Skeletal muscle satellite cell (primary cell): ENCODE results near the gene OR13J1.

ENCODE experiments used
- H3K27me3 ChIP-seq: 2 replicates; pipeline ENCODE4 v1.7.0; 2013; ENCODE audit warnings: low read length; ENCODE audit not compliant: control insufficient read depth, insufficient read depth
- H3K36me3 ChIP-seq: 2 replicates; pipeline ENCODE4 v1.7.0; 2013; ENCODE audit warnings: mild to moderate bottlenecking, control low read depth, low read length; ENCODE audit not compliant: insufficient read depth
- H3K4me1 ChIP-seq: 2 replicates; pipeline ENCODE4 v1.7.0; 2013; ENCODE audit warnings: low read length; ENCODE audit not compliant: control insufficient read depth, insufficient read depth
- H3K4me2 ChIP-seq: 2 replicates; pipeline ENCODE4 v1.7.0; 2013; ENCODE audit warnings: mild to moderate bottlenecking, low read length
- H3K4me3 ChIP-seq: 2 replicates; pipeline ENCODE4 v1.7.0; 2013; ENCODE audit warnings: low read length
- H3K9ac ChIP-seq: 2 replicates; pipeline ENCODE4 v1.7.0; 2013; ENCODE audit warnings: mild to moderate bottlenecking, low read depth, low read length, moderate library complexity
- H3K9me3 ChIP-seq: replicated peaks from 2 replicates; pipeline ENCODE4 v1.7.0; 2013; ENCODE audit warnings: mild to moderate bottlenecking, control low read depth, low read length

The OR13J1 gene

GRCh38 chr9:35836595-35836994, 33.6 kb downstream of the OR13J1 start:
- H3K9ac ChIP-seq: no peak overlapping the region
- H3K9me3 ChIP-seq: no peaks in the 10 kb centered on the region
- H3K36me3 ChIP-seq: no peaks in the 10 kb centered on the region
- H3K4me3 ChIP-seq: no peak overlapping the region
- no peak overlapping the region for H3K4me2 ChIP-seq
- peaks cover 9% of the 10 kb centered on the region for H3K4me1 ChIP-seq
- H3K27me3 ChIP-seq: no peaks in the 10 kb centered on the region

- no peak overlapping the region for H3K4me2 ChIP-seq
- H3K9me3 ChIP-seq: no peaks in the 10 kb centered on the region
- H3K4me1 ChIP-seq: peaks cover 9% of the 10 kb centered on the region
- no peaks in the 10 kb centered on the region for H3K36me3 ChIP-seq
- H3K9ac ChIP-seq: no peak overlapping the region
- no peak overlapping the region for H3K4me3 ChIP-seq
- no peaks in the 10 kb centered on the region for H3K27me3 ChIP-seq
These were observed 34.4 kb downstream of the OR13J1 start for GRCh38 chr9:35835766-35836165.

- no peaks in the 10 kb centered on the region for H3K36me3 ChIP-seq
- H3K4me1 ChIP-seq: peaks cover 9% of the 10 kb centered on the region
- no peak overlapping the region for H3K4me2 ChIP-seq
- no peak overlapping the region for H3K4me3 ChIP-seq
- H3K27me3 ChIP-seq: no peaks in the 10 kb centered on the region
- no peaks in the 10 kb centered on the region for H3K9me3 ChIP-seq
- H3K9ac ChIP-seq: no peak overlapping the region
These were observed 35.0 kb downstream of the OR13J1 start for GRCh38 chr9:35835216-35835632.

- no peaks in the 10 kb centered on the region for H3K36me3 ChIP-seq
- no peaks in the 10 kb centered on the region for H3K27me3 ChIP-seq
- no peak overlapping the region for H3K4me3 ChIP-seq
- peaks cover 15% of the 10 kb centered on the region for H3K4me1 ChIP-seq
- no peaks in the 10 kb centered on the region for H3K9me3 ChIP-seq
- H3K4me2 ChIP-seq: no peak overlapping the region
- H3K9ac ChIP-seq: no peak overlapping the region
These were observed 35.7 kb downstream of the OR13J1 start for GRCh38 chr9:35834260-35835215.

GRCh38 chr9:35832814-35833213, 37.4 kb downstream of the OR13J1 start:
- H3K9ac ChIP-seq: no peak overlapping the region
- no peak overlapping the region for H3K4me3 ChIP-seq

GRCh38 chr9:35831040-35831439, 39.2 kb downstream of the OR13J1 start:
- Histone ChIP-seq H3K36me3 (no peaks in the 10 kb centered on the region), H3K9me3 (no peaks in the 10 kb centered on the region), H3K4me1 (peaks cover 38% of the 10 kb centered on the region), H3K4me2 (no peak overlapping the region), H3K27me3 (no peaks in the 10 kb centered on the region), H3K4me3 (no peak overlapping the region), H3K9ac (no peak overlapping the region)

More at GRCh38 chr9:35832814-35833213, 37.4 kb downstream of the OR13J1 start:
- Histone ChIP-seq H3K36me3 (no peaks in the 10 kb centered on the region), H3K9me3 (no peaks in the 10 kb centered on the region), H3K4me1 (peaks cover 24% of the 10 kb centered on the region), H3K27me3 (no peaks in the 10 kb centered on the region), H3K4me2 (no peak overlapping the region)

GRCh38 chr9:35829764-35830096, 40.5 kb downstream of the OR13J1 start:
- no peaks in the 10 kb centered on the region for H3K9me3 ChIP-seq
- H3K4me1 ChIP-seq: peaks cover 39% of the 10 kb centered on the region
- no peaks in the 10 kb centered on the region for H3K27me3 ChIP-seq
- peak overlapping the region; percentile 94 for H3K4me3 ChIP-seq
- peak overlapping the region; percentile 87 for H3K9ac ChIP-seq
- H3K4me2 ChIP-seq: peak overlapping the region; percentile 99
- H3K36me3 ChIP-seq: no peaks in the 10 kb centered on the region

GRCh38 chr9:35829084-35829763, 41.0 kb downstream of the OR13J1 start, which contains the start of gene TMEM8B:
TMEM8B (plus strand) TSS chr9:35829228; CDS start chr9:35829448, 220 bp downstream.
- Histone ChIP-seq H3K9ac (peak within 1 kb of the TSS; percentile 87), H3K36me3 (no peaks in the 10 kb centered on the region), H3K9me3 (no peaks in the 10 kb centered on the region), H3K27me3 (no peaks in the 10 kb centered on the region), H3K4me2 (peak within 1 kb of the TSS; percentile 99), H3K4me1 (peaks cover 36% of the 10 kb centered on the region), H3K4me3 (peak within 1 kb of the TSS; percentile 94)

GRCh38 chr9:35828716-35829083, 41.5 kb downstream of the OR13J1 start, which contains the start of gene FAM221B:
FAM221B (minus strand) TSS chr9:35828732; CDS start chr9:35826161, 2,571 bp downstream.
- Histone ChIP-seq H3K4me3 (peak within 1 kb of the TSS; percentile 94), H3K4me1 (peaks cover 32% of the 10 kb centered on the region), H3K36me3 (no peaks in the 10 kb centered on the region), H3K27me3 (no peaks in the 10 kb centered on the region), H3K4me2 (peak within 1 kb of the TSS; percentile 99), H3K9me3 (no peaks in the 10 kb centered on the region), H3K9ac (peak within 1 kb of the TSS; percentile 87)

GRCh38 chr9:35827486-35827885, 42.7 kb downstream of the OR13J1 start:
- Histone ChIP-seq H3K4me1 (peaks cover 30% of the 10 kb centered on the region), H3K9me3 (no peaks in the 10 kb centered on the region)

GRCh38 chr9:35826071-35826701, 44.0 kb downstream of the OR13J1 start:
- Histone ChIP-seq H3K27me3 (no peaks in the 10 kb centered on the region), H3K36me3 (no peaks in the 10 kb centered on the region), H3K4me2 (peak overlapping the region; percentile 69), H3K9ac (no peak overlapping the region), H3K9me3 (no peaks in the 10 kb centered on the region), H3K4me1 (peaks cover 30% of the 10 kb centered on the region), H3K4me3 (no peak overlapping the region)

More at GRCh38 chr9:35827486-35827885, 42.7 kb downstream of the OR13J1 start:
- H3K36me3 ChIP-seq: no peaks in the 10 kb centered on the region
- no peak overlapping the region for H3K4me3 ChIP-seq
- no peak overlapping the region for H3K4me2 ChIP-seq
- H3K9ac ChIP-seq: no peak overlapping the region
- no peaks in the 10 kb centered on the region for H3K27me3 ChIP-seq
